Nephron (organoid): ENCODE measurements around the gene LAD1.

Experiments
- H3K27ac Mint-ChIP-seq, 3 experiments: 2 replicates each; pipeline ENCODE4 v1.8.0; 2020; ENCODE audit warnings: mixed read lengths in 3 of 3, mild to moderate bottlenecking in 2 of 3, moderate library complexity in 1 of 3
- H3K27me3 Mint-ChIP-seq: 2 replicates; pipeline ENCODE4 v1.8.0; 2021; ENCODE audit warnings: low read depth, mild to moderate bottlenecking, moderate library complexity, mixed read lengths
- H3K36me3 Mint-ChIP-seq: 2 replicates; pipeline ENCODE4 v1.8.0; 2020; ENCODE audit warnings: low read depth, mixed read lengths
- H3K4me1 Mint-ChIP-seq: 2 replicates; pipeline ENCODE4 v1.8.0; 2020; ENCODE audit warnings: mixed read lengths
- H3K4me3 Mint-ChIP-seq, 3 experiments: 2 replicates each; pipeline ENCODE4 v1.8.0; 2020; ENCODE audit warnings: mild to moderate bottlenecking in 3 of 3, mixed read lengths in 3 of 3, moderate library complexity in 2 of 3
- H3K9me3 Mint-ChIP-seq: 2 replicates; pipeline ENCODE4 v1.8.0; 2020; ENCODE audit warnings: mixed read lengths
- TF ChIP-seq, protein P1 (sequence below), 3 experiments: fragments of 200-600 bp; sonication (generic); IDR thresholded peaks; one replicate each; pipeline ENCODE4 v1.5.0; 2021; ENCODE audit warnings: antibody characterized with exemption in 3 of 3; ENCODE audit not compliant: unreplicated experiment in 3 of 3

Gene LAD1

GRCh38 chr1:201418461-201418860 lies 19.3 kb upstream of the LAD1 start:
- Mint-ChIP-seq H3K9me3 (no peaks in the 10 kb centered on the region), H3K27me3 (peaks cover 9% of the 10 kb centered on the region)
- TF ChIP-seq, protein P1, sequence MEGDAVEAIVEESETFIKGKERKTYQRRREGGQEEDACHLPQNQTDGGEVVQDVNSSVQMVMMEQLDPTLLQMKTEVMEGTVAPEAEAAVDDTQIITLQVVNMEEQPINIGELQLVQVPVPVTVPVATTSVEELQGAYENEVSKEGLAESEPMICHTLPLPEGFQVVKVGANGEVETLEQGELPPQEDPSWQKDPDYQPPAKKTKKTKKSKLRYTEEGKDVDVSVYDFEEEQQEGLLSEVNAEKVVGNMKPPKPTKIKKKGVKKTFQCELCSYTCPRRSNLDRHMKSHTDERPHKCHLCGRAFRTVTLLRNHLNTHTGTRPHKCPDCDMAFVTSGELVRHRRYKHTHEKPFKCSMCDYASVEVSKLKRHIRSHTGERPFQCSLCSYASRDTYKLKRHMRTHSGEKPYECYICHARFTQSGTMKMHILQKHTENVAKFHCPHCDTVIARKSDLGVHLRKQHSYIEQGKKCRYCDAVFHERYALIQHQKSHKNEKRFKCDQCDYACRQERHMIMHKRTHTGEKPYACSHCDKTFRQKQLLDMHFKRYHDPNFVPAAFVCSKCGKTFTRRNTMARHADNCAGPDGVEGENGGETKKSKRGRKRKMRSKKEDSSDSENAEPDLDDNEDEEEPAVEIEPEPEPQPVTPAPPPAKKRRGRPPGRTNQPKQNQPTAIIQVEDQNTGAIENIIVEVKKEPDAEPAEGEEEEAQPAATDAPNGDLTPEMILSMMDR (IDR thresholded peaks at IDR 0.05; ENCODE audit: unreplicated experiment in 3 of 3): no peak

GRCh38 chr1:201414051-201414738 lies 15.1 kb upstream of the LAD1 start:
- Mint-ChIP-seq H3K9me3 (no peaks in the 10 kb centered on the region), H3K27me3 (peaks cover 8% of the 10 kb centered on the region), H3K27ac (no peak overlapping the region), H3K4me3 (no peak overlapping the region), H3K4me1 (peaks cover 31% of the 10 kb centered on the region), H3K36me3 (no peaks in the 10 kb centered on the region)
- TF ChIP-seq, protein P1 (IDR thresholded peaks at IDR 0.05; ENCODE audit: unreplicated experiment in 3 of 3): no peak

More at GRCh38 chr1:201418461-201418860, 19.3 kb upstream of the LAD1 start:
- Mint-ChIP-seq H3K4me3 (peak overlapping the region; percentile 66 to 90 (median 84)), H3K36me3 (no peaks in the 10 kb centered on the region), H3K27ac (peak overlapping the region in 1 of 3 experiments; percentile 46), H3K4me1 (peaks cover 57% of the 10 kb centered on the region)

GRCh38 chr1:201411292-201411691 lies 12.2 kb upstream of the LAD1 start:
- Mint-ChIP-seq H3K4me1 (peaks cover 30% of the 10 kb centered on the region), H3K36me3 (no peaks in the 10 kb centered on the region), H3K9me3 (no peaks in the 10 kb centered on the region), H3K4me3 (no peak overlapping the region), H3K27me3 (peaks cover 4% of the 10 kb centered on the region), H3K27ac (no peak overlapping the region)
- TF ChIP-seq, protein P1 (IDR thresholded peaks at IDR 0.05; ENCODE audit: unreplicated experiment in 3 of 3): no peak

- TF ChIP-seq, protein P1 (IDR thresholded peaks at IDR 0.05; ENCODE audit: unreplicated experiment in 3 of 3): no peak
- H3K9me3 Mint-ChIP-seq: no peaks in the 10 kb centered on the region
Observed at GRCh38 chr1:201409440-201409839, 10.3 kb upstream of the LAD1 start.

DNA sequence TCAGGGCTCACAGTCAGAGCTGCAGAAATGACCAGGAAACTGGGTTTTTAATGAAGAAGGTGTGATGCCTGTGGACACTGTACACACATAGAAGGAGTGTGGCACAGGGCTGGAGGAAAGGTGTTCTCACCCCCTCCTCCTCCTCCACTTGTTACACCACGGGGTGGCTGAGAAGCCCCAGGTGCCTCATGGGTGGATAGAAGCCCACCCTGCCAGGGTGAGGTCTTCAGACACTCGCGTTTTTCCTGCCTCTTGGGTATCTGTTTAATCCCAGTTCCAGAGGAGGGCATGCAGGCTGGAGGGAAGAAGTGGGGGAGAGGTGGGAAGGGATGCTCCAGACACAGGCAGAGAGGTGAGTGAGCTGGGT lies 9.7 kb upstream of the LAD1 start:
- Mint-ChIP-seq H3K9me3 (no peaks in the 10 kb centered on the region), H3K4me3 (no peak overlapping the region), H3K36me3 (no peaks in the 10 kb centered on the region), H3K4me1 (peaks cover 21% of the 10 kb centered on the region), H3K27ac (no peak overlapping the region), H3K27me3 (peaks cover 4% of the 10 kb centered on the region)
- TF ChIP-seq, protein P1 (IDR thresholded peaks at IDR 0.05; ENCODE audit: unreplicated experiment in 3 of 3): no peak

More at GRCh38 chr1:201409440-201409839, 10.3 kb upstream of the LAD1 start:
- Mint-ChIP-seq H3K27me3 (peaks cover 4% of the 10 kb centered on the region), H3K4me3 (no peak overlapping the region), H3K36me3 (no peaks in the 10 kb centered on the region), H3K4me1 (peaks cover 21% of the 10 kb centered on the region), H3K27ac (no peak overlapping the region)
